GM20000 (cell line): ENCODE measurements around the gene PLA2G4E.
A peak's percentile ranks its signal among the peaks of the same experiment; 100 is the strongest.

Experiments
- DNase-seq: peaks from one replicate; pipeline ENCODE4 v3.0.0; 2012; ENCODE audit warnings: low spot score
- CTCF ChIP-seq: IDR thresholded peaks from 2 replicates; pipeline ENCODE4 v1.5.1; 2012; ENCODE audit warnings: mild to moderate bottlenecking, control low read depth; ENCODE audit errors: extremely low read depth, missing control alignments

Gene PLA2G4E

GRCh38 chr15:41936649-41937567 is 83.9 kb downstream of the PLA2G4E start:
- peak; percentile 23 for TF ChIP-seq CTCF
- DNase-seq = peak; percentile 55

- no peak for DNase-seq
- TF ChIP-seq CTCF = no peak
These were observed 84.7 kb downstream of the PLA2G4E start for GRCh38 chr15:41936155-41936554.

- peak; percentile 23 for DNase-seq
- no peak for TF ChIP-seq CTCF
These were observed 85.2 kb downstream of the PLA2G4E start for GRCh38 chr15:41935566-41936020.

GRCh38 chr15:41934843-41935242 is 86.0 kb downstream of the PLA2G4E start:
- peak; percentile 45 for DNase-seq
- TF ChIP-seq CTCF = no peak

- no peak for TF ChIP-seq CTCF
- no peak for DNase-seq
These were observed 87.1 kb downstream of the PLA2G4E start for GRCh38 chr15:41933771-41934170.

- DNase-seq = no peak
- no peak for TF ChIP-seq CTCF
These were observed 87.5 kb downstream of the PLA2G4E start for GRCh38 chr15:41933326-41933725.

GRCh38 chr15:41932511-41933289 is 88.1 kb downstream of the PLA2G4E start:
- no peak for TF ChIP-seq CTCF
- DNase-seq = no peak
